GM23248 (cell line): ENCODE results near the gene KRT82.

Experiments used
- EZH2 ChIP-seq: fragments of 200-600 bp; sonication (generic); IDR thresholded peaks from 2 replicates; pipeline ENCODE4 v1.6.1; 2018; ENCODE audit warnings: antibody characterized with exemption, mild to moderate bottlenecking; ENCODE audit not compliant: insufficient read depth, poor library complexity, severe bottlenecking
- EZH2phosphoT487 ChIP-seq: fragments of 200-600 bp; sonication (generic); IDR thresholded peaks from 2 replicates; pipeline ENCODE4 v1.6.1; 2018; ENCODE audit warnings: antibody characterized with exemption, moderate library complexity, mild to moderate bottlenecking, low read depth; ENCODE audit not compliant: insufficient read depth

DNA sequence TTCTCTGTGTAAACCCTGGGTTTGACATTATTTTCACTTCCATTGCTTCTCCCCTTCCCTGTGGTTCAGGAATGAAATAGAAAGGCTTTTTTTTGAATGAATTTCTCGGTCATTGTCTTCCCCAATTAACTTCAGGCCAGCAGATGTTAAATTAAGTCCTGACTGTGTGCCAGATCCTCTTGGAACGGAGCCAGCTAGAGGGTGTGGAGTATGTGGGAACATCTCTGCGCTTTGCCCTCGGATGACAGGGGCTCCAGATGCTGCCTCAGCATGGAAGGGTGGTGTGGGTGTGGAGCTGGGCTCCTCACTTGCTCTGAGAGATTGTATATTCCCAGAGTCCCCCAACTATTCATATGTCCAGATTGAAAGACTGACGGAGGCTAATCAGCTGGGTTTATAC lies 51.9 kb downstream of the KRT82 start:
- TF ChIP-seq EZH2 (no peak), EZH2phosphoT487 (no peak)
